ACC112 (cell line): ENCODE measurements around the gene CNEP1R1.

Experiments
- H2AFZ ChIP-seq: fragments of 200-600 bp; sonication (generic); one replicate; pipeline ENCODE4 v1.6.0; 2017; ENCODE audit warnings: antibody characterized with exemption, low read length; ENCODE audit not compliant: unreplicated experiment
- H3K27ac ChIP-seq: fragments of 200-600 bp; sonication (generic); 2 replicates; pipeline ENCODE4 v1.5.1; 2014; ENCODE audit warnings: low read depth, mild to moderate bottlenecking, antibody characterized with exemption, low read length, moderate library complexity
- H3K27me3 ChIP-seq: fragments of 200-600 bp; sonication (generic); 2 replicates; pipeline ENCODE4 v1.6.1; 2014; ENCODE audit warnings: mild to moderate bottlenecking, antibody characterized with exemption, low read length, moderate library complexity, mixed read lengths; ENCODE audit not compliant: insufficient read depth
- H3K36me3 ChIP-seq: fragments of 200-600 bp; sonication (generic); 2 replicates; pipeline ENCODE4 v1.6.1; 2016; ENCODE audit warnings: mild to moderate bottlenecking, antibody characterized with exemption, low read length, moderate library complexity, mixed read lengths; ENCODE audit not compliant: insufficient read depth
- H3K4me1 ChIP-seq: fragments of 200-600 bp; sonication (generic); one replicate; pipeline ENCODE4 v1.6.1; 2016; ENCODE audit warnings: low read length, mixed read lengths; ENCODE audit not compliant: insufficient read depth, unreplicated experiment, control insufficient read depth
- H3K4me3 ChIP-seq: fragments of 200-600 bp; sonication (generic); 2 replicates; pipeline ENCODE4 v1.5.1; 2014; ENCODE audit warnings: mild to moderate bottlenecking, low read depth, low read length
- H3K79me2 ChIP-seq: fragments of 200-600 bp; sonication (generic); one replicate; pipeline ENCODE4 v1.6.0; 2016; ENCODE audit warnings: low read length; ENCODE audit not compliant: control insufficient read depth, unreplicated experiment, insufficient read depth

CNEP1R1 gene

DNA sequence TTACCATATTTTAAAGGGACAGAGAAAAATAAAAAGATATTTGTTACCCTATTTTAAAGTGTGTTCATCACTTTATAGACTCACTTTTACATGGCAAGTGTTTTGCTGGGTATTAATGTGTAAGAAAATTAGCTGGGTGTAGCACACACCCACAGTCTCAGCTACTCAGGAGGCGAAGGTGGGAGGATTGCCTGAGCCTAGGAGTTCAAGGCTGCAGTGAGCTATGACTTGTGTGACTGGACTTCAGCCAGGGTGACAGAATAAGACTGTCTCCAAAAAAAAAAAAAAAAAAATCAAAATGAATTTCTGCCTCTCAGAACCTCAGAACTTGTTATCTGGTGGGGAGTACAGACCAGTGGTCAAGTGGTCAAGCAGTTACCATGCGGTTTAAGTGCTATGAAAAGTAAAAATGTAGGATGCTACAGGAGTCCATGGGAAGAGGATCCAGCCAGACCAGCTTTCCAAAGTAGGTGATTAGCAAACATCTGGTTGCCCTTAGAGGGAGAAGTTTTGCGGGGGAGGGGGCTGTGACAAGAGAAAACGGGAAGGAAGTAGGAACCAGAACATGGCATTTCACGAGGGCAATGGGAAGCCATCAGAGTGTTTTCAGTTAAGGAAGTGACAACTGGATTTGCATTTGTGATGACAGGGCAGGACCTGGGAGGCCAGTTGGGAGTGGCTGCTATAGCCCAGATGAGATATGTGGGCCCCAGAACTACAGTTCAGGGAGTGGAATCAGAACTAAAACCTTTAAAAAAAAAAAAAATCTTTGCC lies 13.9 kb downstream of the CNEP1R1 start:
- peaks cover 13% of the 10 kb centered on the region for H3K27me3 ChIP-seq
- H3K36me3 ChIP-seq, result peaks cover 7% of the 10 kb centered on the region

GRCh38 chr16:50040018-50040417 lies 15.0 kb downstream of the CNEP1R1 start:
- Histone ChIP-seq H3K4me1 (peaks cover 4% of the 10 kb centered on the region), H3K4me3 (no peak overlapping the region), H3K27ac (no peak overlapping the region), H3K36me3 (peaks cover 7% of the 10 kb centered on the region), H2AFZ (no peak overlapping the region), H3K27me3 (peaks cover 13% of the 10 kb centered on the region), H3K79me2 (no peaks in the 10 kb centered on the region)

More for the DNA sequence above, 13.9 kb downstream of the CNEP1R1 start:
- H2AFZ ChIP-seq, result no peak overlapping the region
- H3K4me1 ChIP-seq, result peaks cover 4% of the 10 kb centered on the region
- H3K4me3 ChIP-seq, result no peak overlapping the region
- H3K27ac ChIP-seq, result no peak overlapping the region
- H3K79me2 ChIP-seq, result no peaks in the 10 kb centered on the region

GRCh38 chr16:50040710-50041109 lies 15.7 kb downstream of the CNEP1R1 start:
- Histone ChIP-seq H3K36me3 (peaks cover under 1% of the 10 kb centered on the region; the same call in 1 of the 2 replicates), H2AFZ (no peak overlapping the region), H3K79me2 (no peaks in the 10 kb centered on the region), H3K4me1 (peaks cover 4% of the 10 kb centered on the region), H3K4me3 (no peak overlapping the region), H3K27ac (no peak overlapping the region), H3K27me3 (peaks cover 13% of the 10 kb centered on the region)

DNA sequence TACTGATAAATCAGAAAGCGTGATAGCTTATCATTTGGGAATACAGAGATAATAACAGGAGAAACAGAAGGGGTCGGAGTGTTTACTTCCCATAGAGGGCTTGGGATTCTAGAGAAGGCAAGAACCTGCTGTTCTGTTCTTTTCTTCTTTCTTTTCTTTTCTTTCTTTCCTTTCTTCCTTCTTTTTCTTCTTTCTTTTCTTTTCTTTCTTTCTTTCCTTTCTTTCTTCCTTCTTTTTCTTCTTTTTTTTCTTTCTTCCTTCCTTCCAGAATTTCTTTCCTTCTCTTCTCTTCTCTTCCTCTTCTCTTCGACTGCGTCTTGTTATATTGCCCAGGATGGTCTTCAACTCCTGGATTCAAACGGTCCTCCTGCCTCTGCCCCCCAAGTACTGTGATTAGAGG lies 18.3 kb downstream of the CNEP1R1 start:
- Histone ChIP-seq H3K27me3 (peaks cover 13% of the 10 kb centered on the region), H3K4me3 (no peak overlapping the region), H2AFZ (no peak overlapping the region), H3K36me3 (no peaks in the 10 kb centered on the region), H3K27ac (no peak overlapping the region), H3K4me1 (no peaks in the 10 kb centered on the region), H3K79me2 (no peaks in the 10 kb centered on the region)

DNA sequence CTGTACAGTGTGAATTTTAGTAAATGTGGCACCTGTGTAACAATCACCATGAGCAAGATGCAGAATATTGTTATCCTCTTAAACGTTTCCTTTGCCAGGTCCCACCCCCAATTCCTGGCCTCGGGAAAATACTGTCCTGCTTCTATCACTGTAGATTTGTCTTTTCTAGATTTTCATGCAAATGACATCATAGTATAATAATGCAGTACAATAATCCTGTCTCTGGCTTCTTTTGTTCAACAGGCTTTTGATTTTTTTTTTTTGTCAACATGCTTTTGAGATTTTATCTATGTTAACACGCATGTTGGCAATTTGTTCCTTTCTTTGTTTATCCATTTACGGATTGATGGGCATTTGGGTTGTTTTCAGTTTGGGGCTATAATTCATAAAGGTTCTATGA lies 20.4 kb downstream of the CNEP1R1 start:
- Histone ChIP-seq H3K79me2 (no peaks in the 10 kb centered on the region), H3K4me3 (no peak overlapping the region), H3K36me3 (no peaks in the 10 kb centered on the region), H2AFZ (no peak overlapping the region), H3K27ac (no peak overlapping the region), H3K4me1 (no peaks in the 10 kb centered on the region), H3K27me3 (peaks cover 13% of the 10 kb centered on the region)

- Histone ChIP-seq H3K27ac (no peak overlapping the region), H2AFZ (no peak overlapping the region), H3K79me2 (no peaks in the 10 kb centered on the region), H3K4me3 (no peak overlapping the region), H3K4me1 (no peaks in the 10 kb centered on the region), H3K27me3 (peaks cover 21% of the 10 kb centered on the region), H3K36me3 (no peaks in the 10 kb centered on the region)
These were observed 21.8 kb downstream of the CNEP1R1 start for GRCh38 chr16:50046853-50047252.

DNA sequence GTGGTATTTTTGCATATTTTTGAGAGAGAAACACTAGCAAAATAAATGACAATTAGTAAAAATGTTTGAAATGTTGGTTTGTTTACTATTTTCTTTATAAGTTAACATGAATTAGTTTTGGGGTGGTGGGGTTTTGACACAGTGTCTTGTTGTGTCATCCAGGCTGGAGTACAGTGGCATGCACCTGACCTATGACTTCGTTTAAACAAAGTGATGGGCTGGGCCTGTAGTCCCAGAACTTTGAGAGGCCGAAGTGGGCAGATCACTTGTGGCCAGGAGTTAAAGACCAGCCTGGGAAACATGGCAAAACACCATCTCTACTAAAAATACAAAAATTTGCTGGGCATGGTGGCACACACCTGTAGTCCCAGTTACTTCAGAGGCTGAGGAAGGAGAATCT lies 22.8 kb downstream of the CNEP1R1 start:
- peaks cover 16% of the 10 kb centered on the region for H3K27me3 ChIP-seq
- H3K4me1 ChIP-seq, result no peaks in the 10 kb centered on the region
- no peaks in the 10 kb centered on the region for H3K79me2 ChIP-seq
- no peak overlapping the region for H3K27ac ChIP-seq
- H3K4me3 ChIP-seq, result no peak overlapping the region
- no peak overlapping the region for H2AFZ ChIP-seq
- H3K36me3 ChIP-seq, result no peaks in the 10 kb centered on the region

DNA sequence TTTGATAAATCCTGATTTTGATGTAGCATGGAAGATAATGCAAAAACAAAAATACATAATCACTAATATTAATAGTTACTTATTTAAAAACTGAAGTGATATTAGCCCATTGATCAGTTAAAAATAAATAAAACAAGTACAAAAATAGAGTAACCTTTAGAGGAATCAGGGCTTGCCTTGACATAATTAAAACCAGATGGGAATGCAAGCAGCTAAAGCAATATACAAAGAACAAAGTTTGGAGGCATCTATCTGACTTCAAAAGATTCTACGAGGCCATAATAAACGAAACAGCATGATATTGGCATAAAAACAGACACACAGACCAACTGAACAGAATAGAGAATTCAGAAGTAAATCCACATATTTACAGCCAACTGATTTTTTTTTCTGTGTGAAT lies 25.8 kb downstream of the CNEP1R1 start:
- Histone ChIP-seq H2AFZ (no peak overlapping the region), H3K79me2 (no peaks in the 10 kb centered on the region), H3K27me3 (peaks cover 8% of the 10 kb centered on the region), H3K4me3 (no peak overlapping the region), H3K36me3 (no peaks in the 10 kb centered on the region), H3K27ac (no peak overlapping the region), H3K4me1 (no peaks in the 10 kb centered on the region)

DNA sequence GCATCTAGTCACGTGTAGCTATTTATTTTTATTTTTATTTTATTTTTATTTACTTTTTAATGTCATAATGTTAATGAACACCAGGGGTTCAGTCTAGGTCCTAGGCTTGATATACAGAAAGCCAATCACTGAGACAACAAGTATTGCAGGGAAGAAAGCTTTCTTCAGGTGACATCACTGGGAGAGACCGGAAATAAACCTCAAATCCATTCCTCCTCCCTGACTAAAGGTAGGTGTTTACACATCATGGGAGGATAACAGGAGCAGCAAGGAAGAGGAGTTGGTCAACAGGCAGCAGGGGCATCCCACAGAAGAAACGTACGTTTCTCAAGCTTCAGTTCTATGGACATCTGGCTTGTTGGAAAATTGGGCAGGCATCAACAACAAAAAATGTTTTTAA lies 31.2 kb downstream of the CNEP1R1 start:
- Histone ChIP-seq H3K79me2 (no peaks in the 10 kb centered on the region), H3K27me3 (peaks cover 3% of the 10 kb centered on the region; the same call in 1 of the 2 replicates), H2AFZ (no peak overlapping the region), H3K27ac (no peak overlapping the region), H3K36me3 (no peaks in the 10 kb centered on the region), H3K4me1 (no peaks in the 10 kb centered on the region), H3K4me3 (no peak overlapping the region)

DNA sequence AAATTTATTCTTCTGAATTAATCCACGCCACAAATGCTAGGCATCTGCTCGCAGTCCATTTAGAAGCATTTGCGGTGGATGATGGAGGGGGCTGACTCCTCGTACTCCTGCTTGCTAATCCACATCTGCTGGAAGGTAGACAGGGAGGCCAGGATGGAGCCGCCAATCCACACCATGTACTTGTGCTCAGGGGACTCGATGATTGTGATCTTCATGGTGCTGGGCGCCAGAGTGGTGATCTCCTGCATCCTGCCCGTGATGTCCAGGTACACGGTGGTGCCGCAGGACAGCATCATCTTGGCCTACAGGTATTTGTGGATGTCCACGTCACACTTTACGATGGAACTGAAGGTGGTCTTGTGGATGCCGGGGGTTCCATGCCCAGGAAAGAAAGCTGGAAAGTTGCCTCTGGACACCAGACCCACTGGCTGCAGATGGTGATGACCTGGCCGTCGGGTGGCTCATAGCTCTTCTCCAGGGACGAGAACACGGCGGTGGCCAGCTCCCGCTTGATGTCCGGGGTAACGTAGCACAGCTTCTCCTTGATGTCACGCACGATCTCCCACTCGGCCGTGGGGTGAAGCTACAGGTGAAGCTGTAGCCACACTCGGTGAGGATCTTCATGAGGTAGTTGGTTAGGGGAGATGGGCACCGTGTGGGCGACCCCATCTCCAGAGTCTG lies 33.2 kb downstream of the CNEP1R1 start:
- no peaks in the 10 kb centered on the region for H3K27me3 ChIP-seq
- no peaks in the 10 kb centered on the region for H3K36me3 ChIP-seq
- H3K4me3 ChIP-seq, result no peak overlapping the region
- no peaks in the 10 kb centered on the region for H3K4me1 ChIP-seq
- no peak overlapping the region for H2AFZ ChIP-seq
- H3K79me2 ChIP-seq, result no peaks in the 10 kb centered on the region
- no peak overlapping the region for H3K27ac ChIP-seq

- Histone ChIP-seq H3K79me2 (no peaks in the 10 kb centered on the region), H3K27me3 (no peaks in the 10 kb centered on the region), H3K27ac (no peak overlapping the region), H3K36me3 (no peaks in the 10 kb centered on the region), H3K4me3 (no peak overlapping the region), H3K4me1 (no peaks in the 10 kb centered on the region), H2AFZ (no peak overlapping the region)
These were observed 34.1 kb downstream of the CNEP1R1 start for GRCh38 chr16:50059111-50059510.
